Tibial artery (tissue), 4 donors: ENCODE results near the gene ARHGAP12.
"Not testable (repeated sequence)": the region's sequence is repeated elsewhere in the genome, so short reads cannot be mapped to it uniquely, and the experiment has no call there.

ENCODE experiments used
- DNase-seq, 2 donors: peaks; one replicate each; pipeline ENCODE4 v3.0.0-alpha.2; 2019
- H3K27ac ChIP-seq, 2 donors: fragments of 200-600 bp; sonication (generic) in 1 of 2; 1 replicate in 1 of 2; 2 replicates in 1 of 2; pipeline ENCODE4 v1.5.1; 2018 to 2019; ENCODE audit warnings: mild to moderate bottlenecking in 1 of 2
- H3K27me3 ChIP-seq, 2 donors: fragments of 200-600 bp; sonication (generic) in 1 of 2; one replicate each; pipeline versions ENCODE4 v1.5.1 to v1.6.0; 2016 to 2019
- H3K36me3 ChIP-seq, 3 donors: fragments of 200-600 bp; sonication (generic) in 2 of 3; one replicate each; pipeline ENCODE4 v1.5.1; 2016 to 2019; ENCODE audit warnings: mild to moderate bottlenecking in 2 of 3
- H3K4me1 ChIP-seq, 4 donors: fragments of 200-600 bp; sonication (generic) in 2 of 4; 1 replicate in 3 of 4; 2 replicates in 1 of 4; pipeline ENCODE4 v1.5.1; 2016 to 2019
- H3K4me3 ChIP-seq, 2 donors: fragments of 200-600 bp; sonication (generic) in 1 of 2; 1 replicate in 1 of 2; 2 replicates in 1 of 2; pipeline ENCODE4 v1.5.1; 2018 to 2019; ENCODE audit warnings: mild to moderate bottlenecking in 2 of 2
- H3K9me3 ChIP-seq, 3 donors: fragments of 200-600 bp; sonication (generic) in 1 of 3; one replicate each; pipeline ENCODE4 v1.5.1; 2016 to 2019
- intact Hi-C: fragments of 100-400 bp; cut with DNase I; formaldehyde crosslinking; loops from one replicate; pipeline ENCODE4 v1.15.0; 2023; ENCODE audit warnings: low total_unique reads
- TF ChIP-seq, protein P1 (sequence below), 2 experiments: fragments of 200-600 bp in 1 of 2; fragments of 450-650 bp in 1 of 2; IDR thresholded peaks; one replicate each; pipeline ENCODE4 v1.5.1; 2017 to 2019; ENCODE audit warnings: antibody characterized with exemption in 2 of 2, mild to moderate bottlenecking in 1 of 2, moderate library complexity in 1 of 2

Gene ARHGAP12

GRCh38 chr10:31774299-31774900 is 154.2 kb downstream of the ARHGAP12 start:
- TF ChIP-seq, protein P1, sequence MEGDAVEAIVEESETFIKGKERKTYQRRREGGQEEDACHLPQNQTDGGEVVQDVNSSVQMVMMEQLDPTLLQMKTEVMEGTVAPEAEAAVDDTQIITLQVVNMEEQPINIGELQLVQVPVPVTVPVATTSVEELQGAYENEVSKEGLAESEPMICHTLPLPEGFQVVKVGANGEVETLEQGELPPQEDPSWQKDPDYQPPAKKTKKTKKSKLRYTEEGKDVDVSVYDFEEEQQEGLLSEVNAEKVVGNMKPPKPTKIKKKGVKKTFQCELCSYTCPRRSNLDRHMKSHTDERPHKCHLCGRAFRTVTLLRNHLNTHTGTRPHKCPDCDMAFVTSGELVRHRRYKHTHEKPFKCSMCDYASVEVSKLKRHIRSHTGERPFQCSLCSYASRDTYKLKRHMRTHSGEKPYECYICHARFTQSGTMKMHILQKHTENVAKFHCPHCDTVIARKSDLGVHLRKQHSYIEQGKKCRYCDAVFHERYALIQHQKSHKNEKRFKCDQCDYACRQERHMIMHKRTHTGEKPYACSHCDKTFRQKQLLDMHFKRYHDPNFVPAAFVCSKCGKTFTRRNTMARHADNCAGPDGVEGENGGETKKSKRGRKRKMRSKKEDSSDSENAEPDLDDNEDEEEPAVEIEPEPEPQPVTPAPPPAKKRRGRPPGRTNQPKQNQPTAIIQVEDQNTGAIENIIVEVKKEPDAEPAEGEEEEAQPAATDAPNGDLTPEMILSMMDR (IDR thresholded peaks at IDR 0.05): no peak
- Histone ChIP-seq H3K27ac (no peak overlapping the region), H3K4me1 (no peaks in the 10 kb centered on the region), H3K4me3 (no peak overlapping the region), H3K9me3 (no peaks in the 10 kb centered on the region), H3K27me3 (no peaks in the 10 kb centered on the region), H3K36me3 (no peaks in the 10 kb centered on the region)
- intact Hi-C loops: no loop called here
- no peak for DNase-seq

- Histone ChIP-seq H3K36me3 (no peaks in the 10 kb centered on the region), H3K9me3 (no peaks in the 10 kb centered on the region), H3K27ac (no peak overlapping the region), H3K27me3 (no peaks in the 10 kb centered on the region), H3K4me1 (peaks cover 0 to 3% (median 0%) of the 10 kb centered on the region in 4 donors), H3K4me3 (no peak overlapping the region)
- no peak for DNase-seq
- intact Hi-C loops: no loop called here
- TF ChIP-seq, protein P1 (IDR thresholded peaks at IDR 0.05): no peak
These were observed 154.8 kb downstream of the ARHGAP12 start for GRCh38 chr10:31773749-31774298.

- Histone ChIP-seq H3K27me3 (no peaks in the 10 kb centered on the region), H3K4me1 (peaks cover 0 to 6% (median 0%) of the 10 kb centered on the region in 4 donors), H3K9me3 (no peaks in the 10 kb centered on the region), H3K36me3 (no peaks in the 10 kb centered on the region), H3K4me3 (no peak overlapping the region), H3K27ac (no peak overlapping the region)
- intact Hi-C loops: no loop called here
- TF ChIP-seq, protein P1 (IDR thresholded peaks at IDR 0.05): no peak
- DNase-seq: no peak
These were observed 157.2 kb downstream of the ARHGAP12 start for GRCh38 chr10:31771331-31771831.

GRCh38 chr10:31770307-31770902 is 158.2 kb downstream of the ARHGAP12 start:
- H3K9me3 ChIP-seq: no peaks in the 10 kb centered on the region
- intact Hi-C loops: no loop called here
- TF ChIP-seq, protein P1 (IDR thresholded peaks at IDR 0.05): peak; percentile 58
- peak in 1 of 2 donors; percentile 48 for DNase-seq
- no peak overlapping the region for H3K27ac ChIP-seq
- no peak overlapping the region for H3K4me3 ChIP-seq
- H3K27me3 ChIP-seq: no peaks in the 10 kb centered on the region
- no peaks in the 10 kb centered on the region for H3K36me3 ChIP-seq
- H3K4me1 ChIP-seq: peaks cover 0 to 6% (median 0%) of the 10 kb centered on the region in 4 donors

DNA sequence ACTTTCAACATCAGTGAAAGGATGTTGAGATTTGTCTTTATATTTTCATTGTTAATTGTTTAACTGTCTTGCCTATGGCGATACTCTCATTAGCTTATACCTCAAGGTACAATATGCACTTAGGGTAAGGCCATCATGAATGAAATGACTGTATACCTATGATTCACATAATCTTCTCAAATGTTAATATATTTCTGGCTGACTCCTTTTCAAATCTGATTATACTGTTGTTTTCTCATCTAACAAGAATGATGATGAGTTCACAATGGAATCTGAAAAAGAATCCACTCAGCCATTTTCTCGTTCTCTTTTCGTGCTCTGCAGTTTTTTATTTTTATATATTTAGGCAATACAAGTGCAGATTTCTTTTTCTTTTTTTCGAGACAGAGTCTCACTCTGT is 159.1 kb downstream of the ARHGAP12 start:
- DNase-seq: no peak
- H3K4me1 ChIP-seq: peaks cover 0 to 6% (median 0%) of the 10 kb centered on the region in 4 donors
- no peaks in the 10 kb centered on the region for H3K27me3 ChIP-seq
- no peak overlapping the region for H3K4me3 ChIP-seq
- no peaks in the 10 kb centered on the region for H3K36me3 ChIP-seq
- H3K9me3 ChIP-seq: no peaks in the 10 kb centered on the region
- TF ChIP-seq, protein P1 (IDR thresholded peaks at IDR 0.05): no peak
- intact Hi-C loops: loop anchor here (10.0 kb wide), 1 partner anchor 455 kb away; the partner anchor contains the start of gene ZEB1
- no peak overlapping the region for H3K27ac ChIP-seq

- H3K27ac ChIP-seq: peak overlapping the region in 1 of 2 donors; percentile 12
- H3K9me3 ChIP-seq, H3K27me3 ChIP-seq, H3K4me1 ChIP-seq, H3K36me3 ChIP-seq, DNase-seq, H3K4me3 ChIP-seq: not testable (repeated sequence)
- intact Hi-C loops: loop anchor here (10.0 kb wide), 1 partner anchor 454 kb away; the partner anchor contains the start of gene ZEB1
These were observed 159.7 kb downstream of the ARHGAP12 start for GRCh38 chr10:31768935-31769334.
